ENCODE measurements around the gene TRMT5. TPM values are rescaled to one million over a fixed set of nuclear protein-coding genes. Genes with fewer than 3 reads are reported as not detected.

TRMT5 gene
- total RNA-seq, 4 donors from 2014 or later = 9.5 to 14.1 (median 9.9) TPM

GRCh38 chr14:60943637-60944032 lies 37.2 kb downstream of the TRMT5 start:
- WGBS, 2 donors = 90 to 96% methylated on average over 1 of the region's 1 CpG
- no peak for DNase-seq
- no peak overlapping the region for H3K4me3 ChIP-seq (replicated peaks in 1 of 3)
- no peak overlapping the region for H3K27ac ChIP-seq
- H3K36me3 ChIP-seq = no peaks in the 10 kb centered on the region
- no peaks in the 10 kb centered on the region for H3K4me1 ChIP-seq
- TF ChIP-seq POLR2A (IDR thresholded peaks at IDR 0.05) = no peak
- TF ChIP-seq, protein P1, sequence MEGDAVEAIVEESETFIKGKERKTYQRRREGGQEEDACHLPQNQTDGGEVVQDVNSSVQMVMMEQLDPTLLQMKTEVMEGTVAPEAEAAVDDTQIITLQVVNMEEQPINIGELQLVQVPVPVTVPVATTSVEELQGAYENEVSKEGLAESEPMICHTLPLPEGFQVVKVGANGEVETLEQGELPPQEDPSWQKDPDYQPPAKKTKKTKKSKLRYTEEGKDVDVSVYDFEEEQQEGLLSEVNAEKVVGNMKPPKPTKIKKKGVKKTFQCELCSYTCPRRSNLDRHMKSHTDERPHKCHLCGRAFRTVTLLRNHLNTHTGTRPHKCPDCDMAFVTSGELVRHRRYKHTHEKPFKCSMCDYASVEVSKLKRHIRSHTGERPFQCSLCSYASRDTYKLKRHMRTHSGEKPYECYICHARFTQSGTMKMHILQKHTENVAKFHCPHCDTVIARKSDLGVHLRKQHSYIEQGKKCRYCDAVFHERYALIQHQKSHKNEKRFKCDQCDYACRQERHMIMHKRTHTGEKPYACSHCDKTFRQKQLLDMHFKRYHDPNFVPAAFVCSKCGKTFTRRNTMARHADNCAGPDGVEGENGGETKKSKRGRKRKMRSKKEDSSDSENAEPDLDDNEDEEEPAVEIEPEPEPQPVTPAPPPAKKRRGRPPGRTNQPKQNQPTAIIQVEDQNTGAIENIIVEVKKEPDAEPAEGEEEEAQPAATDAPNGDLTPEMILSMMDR (IDR thresholded peaks at IDR 0.05) = no peak
- no peaks in the 10 kb centered on the region for H3K27me3 ChIP-seq
- intact Hi-C loops (cut with DNase I) = no loop called here
- no peaks in the 10 kb centered on the region for H3K9me3 ChIP-seq

DNA sequence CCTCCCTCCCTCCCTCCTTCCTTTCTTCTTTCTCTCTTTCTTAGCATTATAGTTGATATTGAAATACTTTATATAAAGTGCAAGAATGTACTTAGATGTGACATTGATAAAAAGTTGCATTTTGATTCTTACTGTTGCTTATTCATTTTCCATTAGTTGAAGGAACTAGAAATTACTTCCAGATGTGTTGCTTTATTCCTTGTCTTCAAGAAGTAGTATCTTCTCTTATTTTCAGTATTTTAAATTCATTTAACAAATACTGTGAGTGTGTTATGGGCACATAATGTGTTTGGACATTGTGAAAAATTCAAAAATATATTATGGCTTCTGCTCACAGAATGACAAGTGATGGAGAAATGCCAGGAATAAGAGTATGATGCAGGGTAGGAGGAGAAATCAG lies 45.6 kb downstream of the TRMT5 start:
- DNase-seq = no peak
- Histone ChIP-seq H3K9me3 (no peaks in the 10 kb centered on the region), H3K4me3 (replicated peaks in 1 of 3) (no peak overlapping the region), H3K27ac (no peak overlapping the region), H3K27me3 (no peaks in the 10 kb centered on the region), H3K4me1 (no peaks in the 10 kb centered on the region), H3K36me3 (no peaks in the 10 kb centered on the region)
- TF ChIP-seq POLR2A (IDR thresholded peaks at IDR 0.05) = no peak
- TF ChIP-seq, protein P1 (IDR thresholded peaks at IDR 0.05) = no peak
- intact Hi-C loops (cut with DNase I) = no loop called here

- H3K4me3 ChIP-seq (replicated peaks in 1 of 3) = no peak overlapping the region
- no peaks in the 10 kb centered on the region for H3K36me3 ChIP-seq
- WGBS, 2 donors = 93 to 95% methylated on average over 8 of the region's 8 CpGs
- no peak for DNase-seq
- no peaks in the 10 kb centered on the region for H3K4me1 ChIP-seq
- no peaks in the 10 kb centered on the region for H3K9me3 ChIP-seq
- intact Hi-C loops (cut with DNase I) = no loop called here
- H3K27ac ChIP-seq = no peak overlapping the region
- no peaks in the 10 kb centered on the region for H3K27me3 ChIP-seq
- TF ChIP-seq, protein P1 (IDR thresholded peaks at IDR 0.05) = no peak
- no peak for TF ChIP-seq POLR2A (IDR thresholded peaks at IDR 0.05)
Measured at GRCh38 chr14:60933920-60934655, 46.8 kb downstream of the TRMT5 start.

DNA sequence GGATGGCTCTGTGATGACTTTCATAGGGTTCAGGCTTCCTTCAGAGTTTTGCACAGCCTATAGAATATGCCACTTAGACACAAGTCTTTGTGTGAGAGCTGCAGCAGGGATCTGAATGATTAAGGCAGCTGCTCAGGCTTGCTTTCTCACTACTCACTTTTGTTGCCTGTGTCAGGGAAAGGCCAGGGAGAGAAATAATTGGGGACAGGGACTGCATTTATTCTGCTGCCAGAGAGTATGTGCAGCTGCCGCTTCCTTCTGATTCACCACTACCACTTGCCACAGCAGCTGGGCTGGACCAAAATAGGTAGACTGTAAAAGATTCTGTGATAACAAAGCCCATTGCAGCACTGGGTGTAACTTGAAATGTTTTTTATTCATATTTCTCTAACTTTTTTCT lies 49.7 kb downstream of the TRMT5 start:
- 88 to 100% methylated on average over 1 of the region's 1 CpG for WGBS, 2 donors
- TF ChIP-seq, protein P1 (IDR thresholded peaks at IDR 0.05) = no peak
- no peak for TF ChIP-seq POLR2A (IDR thresholded peaks at IDR 0.05)
- Histone ChIP-seq H3K9me3 (no peaks in the 10 kb centered on the region), H3K27ac (no peak overlapping the region), H3K4me3 (replicated peaks in 1 of 3) (no peak overlapping the region), H3K27me3 (no peaks in the 10 kb centered on the region), H3K36me3 (no peaks in the 10 kb centered on the region), H3K4me1 (no peaks in the 10 kb centered on the region)
- no peak for DNase-seq
- intact Hi-C loops (cut with DNase I) = no loop called here

DNA sequence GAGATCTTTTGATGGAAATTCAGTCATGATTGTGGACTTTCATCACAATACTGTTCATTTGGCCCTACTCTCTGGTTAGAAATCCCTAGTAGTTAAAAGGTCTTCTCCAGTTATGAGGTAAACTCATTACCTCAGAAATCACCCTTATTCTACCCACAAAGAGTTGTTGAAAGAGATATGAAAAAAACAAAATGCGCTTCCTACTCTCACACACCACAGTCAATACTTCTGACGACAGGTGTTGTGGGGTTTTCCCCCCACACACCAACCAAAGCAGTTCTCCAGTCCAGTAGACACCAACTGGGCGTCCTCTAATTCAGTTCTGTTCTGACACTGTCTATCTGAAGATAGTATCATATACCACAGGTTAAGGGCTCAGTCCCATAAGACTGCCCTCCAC lies 54.9 kb downstream of the TRMT5 start:
- intact Hi-C loops (cut with DNase I) = no loop called here
- TF ChIP-seq, protein P1 (IDR thresholded peaks at IDR 0.05) = no peak
- 96 to 98% methylated on average over 3 of the region's 3 CpGs for WGBS, 2 donors

More for the DNA sequence above, 54.9 kb downstream of the TRMT5 start:
- DNase-seq = no peak
- Histone ChIP-seq H3K36me3 (no peaks in the 10 kb centered on the region), H3K27me3 (no peaks in the 10 kb centered on the region), H3K4me1 (no peaks in the 10 kb centered on the region), H3K4me3 (replicated peaks in 1 of 3) (no peak overlapping the region), H3K9me3 (no peaks in the 10 kb centered on the region), H3K27ac (no peak overlapping the region)
